Prostate gland (tissue), 2 donors: ENCODE results near the gene NR0B2.

Experiments
- POLR2A ChIP-seq: fragments of 450-650 bp; IDR thresholded peaks from one replicate; pipeline ENCODE4 v1.6.1; 2016; ENCODE audit warnings: antibody characterized with exemption, mild to moderate bottlenecking
- TF ChIP-seq, protein P1 (sequence below), 4 experiments: fragments of 200-600 bp in 2 of 4; fragments of 450-650 bp in 2 of 4; sonication (generic) in 2 of 4; IDR thresholded peaks; 1 replicate in 3 of 4; 2 replicates in 1 of 4; pipeline ENCODE4 v1.5.1; 2016 to 2019; ENCODE audit warnings: antibody characterized with exemption in 4 of 4, mild to moderate bottlenecking in 2 of 4, moderate library complexity in 2 of 4

DNA sequence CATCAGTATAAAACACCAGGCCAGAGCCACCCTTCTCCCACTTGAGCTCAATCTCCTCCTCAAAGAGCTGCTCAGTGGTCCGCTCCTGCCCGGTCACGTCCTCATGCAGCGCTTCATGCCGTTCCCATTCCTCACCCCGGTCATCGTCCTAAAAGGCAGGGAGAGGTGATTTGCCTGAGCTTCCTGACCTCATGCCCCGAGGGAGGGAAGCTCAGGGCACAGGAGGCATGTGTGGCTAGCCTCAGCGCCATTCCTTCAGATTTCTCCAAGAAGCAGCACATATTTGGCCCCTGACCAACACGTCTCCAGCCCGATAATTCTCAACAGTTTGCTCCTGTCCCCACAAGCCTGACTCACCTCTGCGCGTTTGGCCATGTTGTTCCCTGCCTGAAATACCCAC lies 19.5 kb downstream of the NR0B2 start:
- TF ChIP-seq POLR2A: no peak
- TF ChIP-seq, protein P1, sequence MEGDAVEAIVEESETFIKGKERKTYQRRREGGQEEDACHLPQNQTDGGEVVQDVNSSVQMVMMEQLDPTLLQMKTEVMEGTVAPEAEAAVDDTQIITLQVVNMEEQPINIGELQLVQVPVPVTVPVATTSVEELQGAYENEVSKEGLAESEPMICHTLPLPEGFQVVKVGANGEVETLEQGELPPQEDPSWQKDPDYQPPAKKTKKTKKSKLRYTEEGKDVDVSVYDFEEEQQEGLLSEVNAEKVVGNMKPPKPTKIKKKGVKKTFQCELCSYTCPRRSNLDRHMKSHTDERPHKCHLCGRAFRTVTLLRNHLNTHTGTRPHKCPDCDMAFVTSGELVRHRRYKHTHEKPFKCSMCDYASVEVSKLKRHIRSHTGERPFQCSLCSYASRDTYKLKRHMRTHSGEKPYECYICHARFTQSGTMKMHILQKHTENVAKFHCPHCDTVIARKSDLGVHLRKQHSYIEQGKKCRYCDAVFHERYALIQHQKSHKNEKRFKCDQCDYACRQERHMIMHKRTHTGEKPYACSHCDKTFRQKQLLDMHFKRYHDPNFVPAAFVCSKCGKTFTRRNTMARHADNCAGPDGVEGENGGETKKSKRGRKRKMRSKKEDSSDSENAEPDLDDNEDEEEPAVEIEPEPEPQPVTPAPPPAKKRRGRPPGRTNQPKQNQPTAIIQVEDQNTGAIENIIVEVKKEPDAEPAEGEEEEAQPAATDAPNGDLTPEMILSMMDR (IDR thresholded peaks at IDR 0.05): no peak
